Large intestine (tissue), 3 donors: ENCODE results near the gene TCERG1L. TPM values are rescaled to one million over a fixed set of nuclear protein-coding genes. Genes with fewer than 3 reads are reported as not detected.

ENCODE experiments used
- DNase-seq, 2 donors: peaks; one replicate each; pipeline versions ENCODE4 v3.0.0 to v3.0.0-alpha.2; 2013
- H3K27ac ChIP-seq: one replicate; pipeline ENCODE4 v1.5.1; 2013; ENCODE audit warnings: low read length
- H3K27me3 ChIP-seq: 2 replicates; pipeline ENCODE4 v1.6.1; 2013; ENCODE audit warnings: low read length; ENCODE audit not compliant: control insufficient read depth, insufficient read depth
- H3K36me3 ChIP-seq: 2 replicates; pipeline ENCODE4 v1.6.1; 2013; ENCODE audit warnings: low read length; ENCODE audit not compliant: control insufficient read depth, insufficient read depth
- H3K4me1 ChIP-seq: one replicate; pipeline ENCODE4 v1.6.1; 2013; ENCODE audit warnings: low read length; ENCODE audit not compliant: control insufficient read depth, insufficient read depth
- H3K4me3 ChIP-seq: one replicate; pipeline ENCODE4 v1.5.1; 2013; ENCODE audit warnings: low read length
- H3K9me3 ChIP-seq: one replicate; pipeline ENCODE4 v1.6.1; 2013; ENCODE audit warnings: mild to moderate bottlenecking, low read depth, low read length, moderate library complexity; ENCODE audit not compliant: control insufficient read depth
- WGBS: methylation state at CpG from one replicate; pipeline ENCODE4 v1.1.5; 2013; ENCODE audit warnings: low lambda C conversion rate; ENCODE audit not compliant: insufficient coverage; 5-methylcytosine and 5-hydroxymethylcytosine counted together
- polyA plus RNA-seq: library from polyadenylated mRNA; unstranded; fragments of 120-200 nt; gene quantifications from one replicate; pipeline ENCODE4 v1.2.1, GENCODE V29; 2013

TCERG1L gene
- polyA plus RNA-seq, 1 donor: 0.45 TPM

- H3K36me3 ChIP-seq: no peaks in the 10 kb centered on the region
- H3K27ac ChIP-seq: no peak overlapping the region
- 100% methylated on average over 1 of the region's 4 CpGs for WGBS
- H3K9me3 ChIP-seq: no peaks in the 10 kb centered on the region
- H3K4me3 ChIP-seq: no peak overlapping the region
- H3K27me3 ChIP-seq: no peaks in the 10 kb centered on the region
- DNase-seq: no peak
- H3K4me1 ChIP-seq: no peaks in the 10 kb centered on the region
These were observed 195.7 kb downstream of the TCERG1L start for GRCh38 chr10:131115801-131116200.

DNA sequence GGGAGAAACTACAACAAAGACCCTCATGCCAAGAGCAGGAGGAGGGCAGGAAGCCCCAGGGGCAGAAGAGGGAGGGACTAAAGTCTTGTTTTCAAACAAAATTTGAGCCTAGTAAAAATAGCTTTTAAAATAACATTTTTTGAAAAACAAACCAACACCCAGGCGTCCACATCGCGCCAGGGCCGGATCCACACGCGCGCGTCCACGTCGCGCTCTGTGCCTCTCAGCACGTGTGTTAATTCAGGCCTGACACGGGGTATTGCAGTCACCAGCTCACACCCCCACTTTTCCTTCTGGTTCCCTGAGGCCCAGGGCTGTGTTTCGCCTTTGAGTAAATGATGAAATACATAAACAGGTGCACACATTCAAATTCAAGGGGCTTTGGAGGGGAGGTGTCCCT is 196.2 kb downstream of the TCERG1L start:
- no peak overlapping the region for H3K27ac ChIP-seq
- H3K4me1 ChIP-seq: no peaks in the 10 kb centered on the region
- H3K4me3 ChIP-seq: no peak overlapping the region
- DNase-seq: no peak
- no peaks in the 10 kb centered on the region for H3K36me3 ChIP-seq
- no peaks in the 10 kb centered on the region for H3K9me3 ChIP-seq
- no peaks in the 10 kb centered on the region for H3K27me3 ChIP-seq
- WGBS: no CpG with 5 or more reads among the region's 14 CpGs

DNA sequence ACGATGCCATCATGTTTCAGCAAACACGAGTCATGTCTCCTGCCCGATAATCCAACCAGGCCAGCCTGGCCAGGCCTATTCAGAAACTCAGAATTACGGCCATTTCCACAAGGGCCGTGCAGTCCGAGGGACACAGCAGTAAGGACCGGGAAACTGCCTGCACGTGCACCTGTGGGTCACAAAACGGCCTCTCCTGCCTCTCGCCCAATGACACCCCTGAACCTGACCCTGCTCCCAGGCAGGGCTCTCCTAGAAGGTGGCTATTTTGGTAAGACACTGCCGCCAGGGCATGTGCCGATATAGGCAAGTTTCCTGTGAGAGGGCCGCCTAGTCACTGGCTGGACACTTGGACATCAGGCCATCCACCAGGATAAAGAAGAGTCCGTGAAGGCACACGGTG is 196.7 kb downstream of the TCERG1L start:
- no peak for DNase-seq
- WGBS: 67% methylated on average over 2 of the region's 15 CpGs
- H3K36me3 ChIP-seq: no peaks in the 10 kb centered on the region
- H3K27me3 ChIP-seq: no peaks in the 10 kb centered on the region
- no peak overlapping the region for H3K27ac ChIP-seq
- no peak overlapping the region for H3K4me3 ChIP-seq
- H3K4me1 ChIP-seq: no peaks in the 10 kb centered on the region
- H3K9me3 ChIP-seq: no peaks in the 10 kb centered on the region

DNA sequence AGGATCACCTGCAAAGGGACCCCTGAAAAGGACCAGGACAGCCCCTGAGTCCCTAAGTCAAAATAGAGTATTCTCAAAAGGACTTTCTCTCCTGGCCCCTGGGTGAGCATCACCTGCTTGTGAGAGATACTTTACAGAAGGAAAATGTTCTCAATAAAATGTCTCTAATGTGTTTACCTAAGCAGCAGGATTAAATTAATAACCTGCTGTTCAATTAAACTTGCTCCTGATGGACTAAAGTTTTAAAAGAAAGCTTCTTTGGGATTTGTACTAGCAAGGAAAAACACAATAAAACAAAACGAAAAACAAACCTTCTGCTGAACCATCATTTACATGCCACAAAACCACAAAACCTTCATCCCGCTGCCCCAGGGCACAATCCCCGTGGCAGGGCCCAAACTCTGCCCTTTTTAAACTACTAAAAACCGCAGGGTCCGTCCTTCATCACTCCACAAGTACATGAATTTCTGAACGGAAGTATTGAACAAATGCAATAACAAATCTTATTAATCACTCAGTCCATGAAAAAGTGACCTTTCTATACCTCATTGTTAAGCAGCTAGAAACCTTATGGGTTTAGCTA is 197.7 kb downstream of the TCERG1L start:
- no peaks in the 10 kb centered on the region for H3K4me1 ChIP-seq
- no peaks in the 10 kb centered on the region for H3K36me3 ChIP-seq
- H3K27me3 ChIP-seq: no peaks in the 10 kb centered on the region
- no peak for DNase-seq
- H3K27ac ChIP-seq: no peak overlapping the region
- no peaks in the 10 kb centered on the region for H3K9me3 ChIP-seq
- WGBS: 86% methylated on average over 2 of the region's 6 CpGs
- no peak overlapping the region for H3K4me3 ChIP-seq

DNA sequence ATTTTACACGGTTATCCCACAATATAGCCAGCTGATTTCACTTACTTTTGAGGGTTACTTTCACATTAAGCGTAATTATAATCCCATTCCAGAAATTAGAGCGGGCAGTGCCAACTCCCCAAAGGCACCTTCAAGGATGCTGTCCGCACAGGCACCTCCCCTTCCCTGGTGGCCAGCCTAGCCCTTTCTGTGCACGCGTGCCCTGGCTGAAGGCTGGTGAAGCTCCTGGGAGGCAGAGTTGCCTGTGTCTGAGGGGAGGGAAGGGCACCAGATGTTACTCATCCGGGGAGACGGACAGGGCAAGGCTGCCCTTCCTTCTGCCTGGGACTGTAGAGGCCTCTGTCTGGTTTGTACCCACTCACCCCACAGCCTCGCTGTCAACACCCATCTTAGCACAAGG is 198.4 kb downstream of the TCERG1L start:
- no peaks in the 10 kb centered on the region for H3K36me3 ChIP-seq
- no peak overlapping the region for H3K4me3 ChIP-seq
- no peaks in the 10 kb centered on the region for H3K4me1 ChIP-seq
- no peaks in the 10 kb centered on the region for H3K27me3 ChIP-seq
- WGBS: 100% methylated on average over 1 of the region's 9 CpGs
- no peak for DNase-seq
- H3K27ac ChIP-seq: no peak overlapping the region
- H3K9me3 ChIP-seq: no peaks in the 10 kb centered on the region

DNA sequence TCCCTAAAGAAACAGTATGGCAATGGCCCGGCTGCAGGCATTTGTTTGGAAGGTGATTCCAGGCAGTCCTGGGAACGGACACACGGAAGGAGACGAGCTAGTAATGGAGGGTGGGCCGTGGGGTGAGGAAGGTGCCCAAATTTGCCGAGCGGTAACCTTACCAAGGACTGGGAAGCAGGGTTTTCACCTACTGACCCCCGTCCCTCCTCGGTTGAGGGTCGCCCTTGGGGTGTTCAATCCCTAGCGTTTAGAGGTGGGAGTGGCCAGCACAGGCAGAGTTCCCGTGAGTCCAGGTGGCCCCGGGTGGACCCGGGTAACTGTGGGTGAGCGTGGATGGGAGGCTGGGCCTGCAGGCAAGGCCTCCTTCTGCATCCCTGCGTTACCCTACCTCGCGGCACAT is 198.8 kb downstream of the TCERG1L start:
- H3K36me3 ChIP-seq: no peaks in the 10 kb centered on the region
- H3K4me1 ChIP-seq: no peaks in the 10 kb centered on the region
- H3K9me3 ChIP-seq: no peaks in the 10 kb centered on the region
- H3K27me3 ChIP-seq: no peaks in the 10 kb centered on the region
- no peak for DNase-seq
- WGBS: 100% methylated on average over 2 of the region's 18 CpGs
- H3K4me3 ChIP-seq: no peak overlapping the region
- no peak overlapping the region for H3K27ac ChIP-seq

DNA sequence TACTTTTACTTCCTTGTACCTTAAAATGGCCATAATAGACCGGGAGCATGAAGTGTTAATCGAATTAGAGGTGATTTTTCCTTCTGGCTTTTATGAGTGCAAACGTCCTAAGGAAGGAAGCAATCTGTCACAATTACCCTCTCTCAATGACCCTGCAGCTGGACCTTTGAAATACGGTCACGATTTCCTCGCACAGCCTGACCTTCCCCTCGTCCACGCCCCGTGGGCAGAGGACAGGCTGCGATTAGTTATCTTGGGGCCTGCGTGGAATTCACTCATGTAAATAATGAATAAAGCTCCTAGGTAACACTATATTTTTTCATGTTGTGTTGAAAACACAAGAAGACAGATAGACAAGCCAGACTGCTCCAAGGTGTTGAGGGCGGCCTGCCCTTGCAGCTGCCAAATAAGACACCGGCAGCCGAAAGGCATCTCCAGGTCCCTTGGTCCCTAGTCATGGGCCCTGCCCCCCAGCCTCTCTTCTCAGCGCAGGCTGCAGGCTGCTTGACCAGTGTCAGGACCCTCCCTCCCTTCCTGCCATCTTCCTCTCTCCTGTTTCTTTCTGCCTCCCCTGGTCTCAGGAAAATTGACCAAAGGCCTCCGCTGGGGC is 199.9 kb downstream of the TCERG1L start:
- WGBS: no CpG with 5 or more reads among the region's 16 CpGs
- Histone ChIP-seq H3K27ac (no peak overlapping the region), H3K4me1 (no peaks in the 10 kb centered on the region), H3K9me3 (no peaks in the 10 kb centered on the region), H3K36me3 (no peaks in the 10 kb centered on the region), H3K27me3 (no peaks in the 10 kb centered on the region), H3K4me3 (no peak overlapping the region)
- DNase-seq: no peak

DNA sequence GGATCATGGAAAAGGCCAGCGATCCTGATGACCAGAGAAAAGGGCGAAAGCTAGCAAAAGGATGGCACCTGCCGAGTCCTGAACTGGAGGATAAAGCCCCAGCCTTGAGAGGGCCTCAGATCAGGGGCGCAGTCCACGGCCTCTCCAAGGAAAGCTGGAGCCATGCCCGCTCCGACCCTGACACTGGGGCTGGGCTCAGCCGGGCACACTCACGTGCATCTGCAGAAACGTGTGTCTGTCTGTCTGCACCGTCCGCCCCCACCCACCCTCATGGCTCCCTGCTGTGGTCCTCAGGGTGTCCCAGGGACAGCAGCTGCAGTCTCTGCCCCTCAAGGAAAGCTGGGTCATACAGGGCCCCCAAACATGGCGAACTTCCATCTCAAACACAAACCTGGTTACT is 200.5 kb downstream of the TCERG1L start:
- no peak for DNase-seq
- no CpG with 5 or more reads among the region's 13 CpGs for WGBS
- H3K9me3 ChIP-seq: no peaks in the 10 kb centered on the region
- no peaks in the 10 kb centered on the region for H3K27me3 ChIP-seq
- H3K36me3 ChIP-seq: no peaks in the 10 kb centered on the region
- no peak overlapping the region for H3K27ac ChIP-seq
- no peak overlapping the region for H3K4me3 ChIP-seq
- H3K4me1 ChIP-seq: no peaks in the 10 kb centered on the region

DNA sequence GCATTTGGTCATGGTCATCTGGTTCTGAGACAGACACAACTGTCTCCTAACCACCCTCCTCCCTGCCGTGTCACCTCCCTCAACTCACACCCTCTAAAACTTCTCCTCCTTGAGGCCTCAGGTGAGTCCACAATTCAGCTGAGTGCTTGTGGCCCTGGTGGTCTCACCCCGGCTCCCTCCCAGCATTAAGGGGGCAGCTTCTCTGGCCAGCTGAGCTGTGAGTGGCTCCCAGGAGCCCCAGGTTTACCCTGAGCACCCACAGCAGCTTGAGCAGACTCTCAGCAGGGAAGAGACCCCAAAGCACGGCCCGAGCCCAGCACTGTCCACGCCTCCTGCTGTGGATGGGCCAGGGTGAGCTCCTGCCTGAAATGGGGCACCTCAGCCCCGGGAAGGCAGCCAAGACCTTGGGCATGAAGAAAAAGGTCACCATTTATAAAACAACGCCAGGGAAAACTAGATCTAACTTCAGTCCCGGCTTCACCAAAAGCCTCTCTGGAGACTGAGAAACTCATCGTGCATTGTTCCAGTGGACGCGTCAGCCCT is 201.2 kb downstream of the TCERG1L start:
- Histone ChIP-seq H3K9me3 (no peaks in the 10 kb centered on the region), H3K27me3 (no peaks in the 10 kb centered on the region), H3K36me3 (no peaks in the 10 kb centered on the region), H3K4me1 (no peaks in the 10 kb centered on the region), H3K4me3 (no peak overlapping the region), H3K27ac (no peak overlapping the region)
- DNase-seq: no peak
- no CpG with 5 or more reads among the region's 11 CpGs for WGBS

- Histone ChIP-seq H3K27me3 (no peaks in the 10 kb centered on the region), H3K27ac (no peak overlapping the region), H3K9me3 (no peaks in the 10 kb centered on the region), H3K4me3 (no peak overlapping the region), H3K4me1 (no peaks in the 10 kb centered on the region), H3K36me3 (no peaks in the 10 kb centered on the region)
- WGBS: no CpG with 5 or more reads among the region's 16 CpGs
- DNase-seq: no peak
These were observed 201.8 kb downstream of the TCERG1L start for GRCh38 chr10:131109726-131110125.

DNA sequence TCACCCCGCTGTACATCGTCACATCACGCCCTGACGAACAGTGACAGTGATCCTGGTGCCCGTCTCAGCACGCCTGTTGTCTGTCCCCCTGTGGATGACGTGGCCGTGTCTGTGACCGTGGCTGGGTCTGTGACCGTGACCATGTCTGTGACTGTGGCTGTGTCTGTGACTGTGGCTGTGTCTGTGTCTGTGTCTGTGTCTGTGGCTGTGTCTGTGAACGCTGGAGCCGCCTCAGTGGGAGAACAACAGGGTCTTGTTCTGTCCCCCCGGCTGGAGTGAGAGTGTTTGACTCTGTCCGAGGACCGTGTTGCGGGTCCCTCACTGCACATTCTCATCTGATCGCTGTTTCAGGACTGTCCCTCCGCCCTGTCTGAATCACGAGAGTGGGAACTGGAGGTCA is 202.2 kb downstream of the TCERG1L start:
- no CpG with 5 or more reads among the region's 19 CpGs for WGBS
- Histone ChIP-seq H3K27ac (no peak overlapping the region), H3K4me3 (no peak overlapping the region), H3K27me3 (no peaks in the 10 kb centered on the region), H3K36me3 (no peaks in the 10 kb centered on the region), H3K4me1 (no peaks in the 10 kb centered on the region), H3K9me3 (no peaks in the 10 kb centered on the region)
- DNase-seq: no peak
